SH-SY5Y (cell line): ENCODE data around the gene ALG12.

ENCODE experiments used
- GATA2 ChIP-seq: IDR thresholded peaks from 2 replicates; pipeline ENCODE4 v1.6.1; 2011; ENCODE audit warnings: mild to moderate bottlenecking, low read depth, low read length
- GATA3 ChIP-seq: IDR thresholded peaks from 2 replicates; pipeline ENCODE4 v1.6.1; 2011; ENCODE audit warnings: low read depth, mild to moderate bottlenecking, low read length, moderate library complexity

- no peak for TF ChIP-seq GATA2
- TF ChIP-seq GATA3, result no peak
Observed at GRCh38 chr22:49934891-49935557, 16.8 kb upstream of the ALG12 start.
